Astrocyte (in vitro differentiated cells and primary cell): Measurements from ENCODE around the gene GDF15. TPM values are rescaled to one million over a fixed set of nuclear protein-coding genes. Genes with fewer than 3 reads are reported as not detected.

ENCODE experiments used
- DNase-seq: peaks from one replicate; pipeline ENCODE4 v3.0.0-alpha.2; 2010; ENCODE audit warnings: low read depth
- FAIRE-seq: peaks from 2 replicates; lab custom pipeline; 2011; peaks lifted over from hg19 to GRCh38; lab: Jason Lieb, UNC
- H2AFZ ChIP-seq: 2 replicates; pipeline ENCODE4 v1.6.0; 2012; ENCODE audit warnings: low read depth, low read length, inconsistent platforms
- H3K27ac ChIP-seq: 2 replicates; pipeline ENCODE4 v1.5.1; 2011; ENCODE audit warnings: low read depth, low read length, inconsistent platforms
- H3K27me3 ChIP-seq: 2 replicates; pipeline ENCODE4 v1.6.0; 2011; ENCODE audit warnings: low read length, inconsistent platforms; ENCODE audit not compliant: insufficient read depth
- H3K36me3 ChIP-seq: 2 replicates; pipeline ENCODE4 v1.5.1; 2011; ENCODE audit warnings: low read length, inconsistent platforms; ENCODE audit not compliant: insufficient read depth
- H3K4me1 ChIP-seq: 2 replicates; pipeline ENCODE4 v1.5.1; 2011; ENCODE audit warnings: low read length, inconsistent platforms; ENCODE audit not compliant: insufficient read depth
- H3K4me2 ChIP-seq: 2 replicates; pipeline ENCODE4 v1.6.0; 2012; ENCODE audit warnings: low read length, inconsistent platforms
- H3K4me3 ChIP-seq: 2 replicates; pipeline ENCODE4 v1.5.1; 2011; ENCODE audit warnings: low read depth, mild to moderate bottlenecking, low read length, inconsistent platforms; ENCODE audit not compliant: insufficient read depth
- H3K79me2 ChIP-seq: 2 replicates; pipeline ENCODE4 v1.6.0; 2012; ENCODE audit warnings: mild to moderate bottlenecking, low read length, inconsistent platforms; ENCODE audit not compliant: insufficient read depth
- H3K9ac ChIP-seq: 2 replicates; pipeline ENCODE4 v1.6.0; 2012; ENCODE audit warnings: mild to moderate bottlenecking, low read length, inconsistent platforms
- H3K9me3 ChIP-seq: 2 replicates; pipeline ENCODE4 v1.5.1; 2012; ENCODE audit warnings: low read depth, mild to moderate bottlenecking, low read length, inconsistent platforms; ENCODE audit not compliant: insufficient read depth
- H4K20me1 ChIP-seq: 2 replicates; pipeline ENCODE4 v1.6.0; 2012; ENCODE audit warnings: low read length, inconsistent platforms; ENCODE audit not compliant: insufficient read depth
- H3K27ac Mint-ChIP-seq: one replicate; pipeline ENCODE4 v1.8.0; 2021; ENCODE audit warnings: mild to moderate bottlenecking, mixed read lengths; ENCODE audit not compliant: unreplicated experiment
- H3K27me3 Mint-ChIP-seq: one replicate; pipeline ENCODE4 v1.8.0; 2021; ENCODE audit warnings: low read depth, mixed read lengths; ENCODE audit not compliant: unreplicated experiment
- H3K36me3 Mint-ChIP-seq: one replicate; pipeline ENCODE4 v1.8.0; 2021; ENCODE audit warnings: low read depth, mixed read lengths; ENCODE audit not compliant: unreplicated experiment
- H3K4me1 Mint-ChIP-seq: one replicate; pipeline ENCODE4 v1.8.0; 2021; ENCODE audit warnings: low read depth, mixed read lengths; ENCODE audit not compliant: unreplicated experiment
- H3K4me3 Mint-ChIP-seq: one replicate; pipeline ENCODE4 v1.8.0; 2021; ENCODE audit warnings: mild to moderate bottlenecking, moderate library complexity, mixed read lengths; ENCODE audit not compliant: unreplicated experiment
- H3K9me3 Mint-ChIP-seq: one replicate; pipeline ENCODE4 v1.8.0; 2021; ENCODE audit warnings: mild to moderate bottlenecking, mixed read lengths; ENCODE audit not compliant: unreplicated experiment
- CTCF ChIP-seq: IDR thresholded peaks from 2 replicates; pipeline ENCODE4 v1.5.1; 2011; ENCODE audit warnings: low read depth, mild to moderate bottlenecking, inconsistent platforms, low read length, moderate library complexity; ENCODE audit not compliant: insufficient read depth
- EZH2 ChIP-seq: IDR thresholded peaks from 2 replicates; pipeline ENCODE4 v1.6.1; 2012; ENCODE audit warnings: mild to moderate bottlenecking, low read length, inconsistent platforms; ENCODE audit not compliant: insufficient read depth
- total RNA-seq: library from RNA; stranded (reverse); gene quantifications from 2 replicates; pipeline ENCODE4 v1.2.1, GENCODE V29; 2021

The GDF15 gene
- total RNA-seq, 1 donor from 2014 or later, result 23.2 TPM

- H3K4me1 Mint-ChIP-seq, result peaks cover 4% of the 10 kb centered on the region
- H3K9ac ChIP-seq, result peak overlapping the region; percentile 63
- H3K27ac ChIP-seq, result no peak overlapping the region
- no peak overlapping the region for H3K4me3 Mint-ChIP-seq
- H3K27me3 Mint-ChIP-seq, result no peaks in the 10 kb centered on the region
- H3K9me3 ChIP-seq, result no peaks in the 10 kb centered on the region
- no peak overlapping the region for H2AFZ ChIP-seq
- peak overlapping the region; percentile 26 for H3K27ac Mint-ChIP-seq
- H3K36me3 ChIP-seq, result no peaks in the 10 kb centered on the region
- H3K36me3 Mint-ChIP-seq, result peaks cover 3% of the 10 kb centered on the region
- no peaks in the 10 kb centered on the region for H3K27me3 ChIP-seq
- H4K20me1 ChIP-seq, result peaks cover 16% of the 10 kb centered on the region
- H3K4me1 ChIP-seq, result peaks cover 40% of the 10 kb centered on the region
- peaks cover 23% of the 10 kb centered on the region for H3K79me2 ChIP-seq
- FAIRE-seq, result no peak
- no peak for DNase-seq
- peak overlapping the region; percentile 85 for H3K4me2 ChIP-seq
- TF ChIP-seq CTCF, result no peak
- TF ChIP-seq EZH2, result no peak
- no peaks in the 10 kb centered on the region for H3K9me3 Mint-ChIP-seq
- peak overlapping the region; percentile 44 for H3K4me3 ChIP-seq
Measured at GRCh38 chr19:18432275-18433014, 46.5 kb downstream of the GDF15 start.

- no peak overlapping the region for H3K27ac Mint-ChIP-seq
- peaks cover 43% of the 10 kb centered on the region for H3K4me1 ChIP-seq
- H3K4me3 Mint-ChIP-seq, result no peak overlapping the region
- no peaks in the 10 kb centered on the region for H3K9me3 ChIP-seq
- peaks cover 4% of the 10 kb centered on the region for H3K4me1 Mint-ChIP-seq
- no peaks in the 10 kb centered on the region for H3K9me3 Mint-ChIP-seq
- H3K36me3 ChIP-seq, result no peaks in the 10 kb centered on the region
- H3K27me3 ChIP-seq, result no peaks in the 10 kb centered on the region
- peak overlapping the region; percentile 44 for H3K4me3 ChIP-seq
- peaks cover 11% of the 10 kb centered on the region for H4K20me1 ChIP-seq
- H3K27ac ChIP-seq, result no peak overlapping the region
- no peak for FAIRE-seq
- no peak for DNase-seq
- H3K9ac ChIP-seq, result peak overlapping the region; percentile 63
- H2AFZ ChIP-seq, result no peak overlapping the region
- TF ChIP-seq EZH2 (no peak), CTCF (no peak)
- no peaks in the 10 kb centered on the region for H3K27me3 Mint-ChIP-seq
- H3K36me3 Mint-ChIP-seq, result peaks cover 3% of the 10 kb centered on the region
- peak overlapping the region; percentile 85 for H3K4me2 ChIP-seq
- H3K79me2 ChIP-seq, result peaks cover 19% of the 10 kb centered on the region
Measured at GRCh38 chr19:18433015-18433691, 47.2 kb downstream of the GDF15 start.
